Limb (tissue), 2 donors: Measurements from ENCODE around the gene PNKD.
A peak's percentile ranks its signal among the peaks of the same experiment; 100 is the strongest.
"Not testable (repeated sequence)": the region's sequence is repeated elsewhere in the genome, so short reads cannot be mapped to it uniquely, and the experiment has no call there.

Source experiments
- DNase-seq, 2 donors: peaks; one replicate each; pipeline ENCODE4 v3.0.0-alpha.2; 2016; ENCODE audit errors: extremely low spot score in 2 of 2

PNKD gene

DNA sequence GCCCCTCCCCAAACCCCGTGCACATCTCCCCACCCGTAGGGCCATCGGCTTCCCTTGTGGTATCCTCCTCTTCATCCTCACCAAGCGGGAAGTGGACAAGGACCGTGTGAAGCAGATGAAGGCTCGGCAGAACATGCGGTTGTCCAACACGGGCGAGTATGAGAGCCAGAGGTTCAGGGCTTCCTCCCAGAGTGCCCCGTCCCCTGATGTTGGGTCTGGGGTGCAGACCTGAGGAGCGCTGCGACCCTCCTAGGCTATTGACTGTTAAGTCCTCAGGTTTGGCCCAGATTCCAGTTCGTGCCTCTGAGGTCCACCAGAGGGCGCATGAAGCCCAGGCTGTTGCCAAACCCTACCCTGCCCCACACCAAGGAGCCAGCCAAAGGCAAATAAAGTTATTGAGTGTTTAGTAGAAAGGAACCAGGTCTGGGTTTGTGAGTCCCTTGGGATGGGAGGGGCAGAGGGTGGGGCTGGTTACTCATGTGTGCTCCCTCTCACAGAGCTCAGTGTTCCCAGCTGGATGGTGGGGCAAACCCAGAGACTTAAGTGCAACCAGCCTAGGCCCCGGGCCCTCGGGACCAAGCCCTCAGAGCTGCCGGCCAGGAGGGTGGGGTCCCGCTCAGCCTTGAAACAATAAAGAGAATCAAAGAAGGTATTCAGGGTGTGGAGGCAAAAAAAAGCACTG is 2.4 kb downstream of the PNKD start:
- peak; percentile 85 to 88 for DNase-seq

DNA sequence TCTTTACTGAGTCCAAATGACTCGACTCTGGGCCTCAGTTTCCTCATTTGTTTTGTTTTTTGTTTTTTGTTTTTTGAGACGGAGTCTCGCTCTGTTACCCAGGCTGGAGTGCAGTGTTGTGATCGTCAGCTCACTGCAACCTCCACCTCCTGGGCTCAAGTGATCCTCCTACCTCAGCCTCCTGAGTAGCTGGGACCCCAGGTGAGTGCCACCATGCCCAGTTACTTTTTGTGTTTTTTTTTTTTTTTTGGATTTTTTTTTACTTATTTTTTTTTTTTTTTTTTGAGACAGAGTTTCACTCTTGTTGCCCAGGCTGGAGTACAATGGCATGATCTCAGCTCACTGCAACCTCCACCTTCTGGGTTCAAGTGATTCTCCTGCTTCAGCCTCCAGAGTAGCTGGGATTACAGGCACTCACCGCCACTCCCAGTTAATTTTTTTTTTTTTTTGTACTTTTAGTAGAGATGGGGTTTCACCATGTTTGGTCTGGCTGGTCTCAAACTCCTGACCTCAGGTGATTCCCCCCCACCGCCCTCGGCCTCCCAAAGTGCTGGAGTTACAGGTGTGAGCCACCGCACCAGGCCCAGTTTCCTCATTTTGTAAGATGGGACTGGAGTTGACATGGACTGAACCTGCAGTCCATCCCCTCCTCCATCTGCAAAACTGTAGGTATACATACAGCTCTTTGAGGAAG is 3.0 kb downstream of the PNKD start:
- DNase-seq = not testable (repeated sequence)

DNA sequence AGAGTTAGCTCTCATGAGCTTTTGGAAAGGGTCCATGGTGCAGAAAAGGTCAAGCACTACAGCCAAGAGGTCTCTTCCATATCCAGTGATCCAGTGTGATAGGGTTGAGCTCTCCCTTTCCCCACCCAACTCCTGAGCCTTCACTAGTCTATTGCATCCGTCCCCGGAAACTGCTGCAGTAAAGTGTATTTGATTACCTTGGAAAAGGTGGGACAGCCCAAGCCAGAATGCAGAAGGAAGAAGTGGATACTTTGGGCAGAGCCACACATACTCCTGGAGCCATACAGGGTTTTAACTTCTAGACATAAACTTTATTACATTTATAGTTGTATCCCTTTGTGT is 3.6 kb downstream of the PNKD start:
- DNase-seq = no peak

DNA sequence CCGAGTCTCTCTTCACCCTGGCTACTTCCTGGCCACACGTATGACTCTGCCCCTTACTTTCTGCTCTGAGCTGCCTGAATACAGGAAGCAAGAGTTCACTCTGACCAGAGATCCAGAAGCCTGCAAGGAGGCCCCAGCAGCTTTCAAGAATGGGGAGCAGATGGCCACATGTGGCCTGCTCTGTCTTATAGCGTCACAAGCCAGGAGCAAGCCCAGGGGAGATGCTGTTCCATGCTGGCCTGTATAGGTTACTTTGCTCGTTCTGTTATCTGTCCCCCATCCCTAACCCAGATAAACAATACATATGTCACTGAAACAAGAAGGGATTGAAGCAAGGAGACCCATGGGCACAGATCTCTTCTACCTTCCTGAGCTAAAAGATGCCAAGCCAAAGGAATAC is 4.3 kb downstream of the PNKD start:
- no peak for DNase-seq

DNA sequence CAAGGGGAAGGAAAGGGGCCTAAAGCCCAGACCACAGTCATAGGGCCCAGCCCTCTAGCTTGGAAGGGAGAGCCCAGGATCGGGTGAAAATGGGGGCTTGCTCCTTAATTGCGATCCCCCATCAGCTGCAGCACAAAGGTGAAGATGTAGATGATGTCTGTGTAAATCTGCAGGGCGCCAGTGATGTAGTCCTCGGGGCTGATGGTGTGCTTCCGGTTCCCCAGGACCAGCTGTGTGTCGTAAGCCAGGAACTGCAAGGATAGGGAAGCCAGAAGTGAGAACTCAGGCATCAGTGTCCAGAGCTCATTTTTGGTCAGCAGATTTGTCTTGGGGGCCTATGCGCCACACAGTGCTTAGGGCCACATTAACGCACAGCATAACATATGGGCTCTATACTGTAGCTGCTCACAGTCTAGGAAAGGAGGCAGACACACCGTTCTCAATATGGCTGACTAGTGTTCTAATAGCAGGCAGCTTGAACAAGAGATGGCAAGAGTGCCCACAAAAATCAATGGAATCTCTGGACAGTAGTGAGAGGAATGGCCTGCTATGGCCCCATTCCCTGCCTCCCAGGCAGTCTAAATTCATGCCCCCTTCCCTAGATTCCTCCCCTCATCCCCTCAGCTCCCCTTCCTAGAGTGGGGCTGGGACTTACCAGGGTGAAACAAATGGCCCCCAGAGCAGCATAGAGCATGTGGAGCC is 5.2 kb downstream of the PNKD start:
- DNase-seq = no peak

DNA sequence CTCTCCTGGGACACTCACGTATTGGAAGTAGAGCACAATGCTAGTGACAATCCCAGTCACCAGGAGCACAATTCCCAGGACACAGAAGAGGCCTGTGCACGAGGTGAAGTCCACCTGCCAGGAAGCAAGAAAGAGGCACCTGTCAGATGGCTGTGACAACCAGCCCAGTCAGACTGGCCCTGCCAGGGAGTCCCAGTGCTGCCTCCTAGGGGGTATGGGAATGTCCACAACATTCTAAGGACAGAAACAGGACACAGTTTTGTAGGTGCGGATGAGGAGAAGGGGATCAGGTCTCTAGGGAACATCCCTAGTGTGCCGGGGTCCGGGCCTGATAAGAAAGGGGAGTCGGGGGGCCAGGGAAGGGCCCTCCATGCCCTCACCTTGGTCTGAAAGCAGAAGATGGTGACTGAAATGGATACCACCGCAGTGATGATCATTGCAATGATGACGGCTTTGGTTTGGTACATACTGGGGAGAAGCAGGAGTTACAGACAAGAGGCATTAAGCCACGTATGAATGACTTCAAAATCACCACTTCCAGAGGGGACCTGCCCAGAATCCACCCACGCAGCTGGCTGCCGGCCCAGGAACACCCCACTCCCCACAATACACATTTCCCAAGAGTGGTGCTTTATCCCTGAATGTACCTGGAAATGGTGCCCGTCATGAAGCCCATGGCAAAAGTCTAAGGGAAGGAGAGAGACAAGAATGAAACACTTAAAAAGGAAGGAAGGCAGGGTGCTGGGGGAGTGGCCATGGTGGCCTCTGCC is 6.9 kb downstream of the PNKD start:
- no peak for DNase-seq

DNA sequence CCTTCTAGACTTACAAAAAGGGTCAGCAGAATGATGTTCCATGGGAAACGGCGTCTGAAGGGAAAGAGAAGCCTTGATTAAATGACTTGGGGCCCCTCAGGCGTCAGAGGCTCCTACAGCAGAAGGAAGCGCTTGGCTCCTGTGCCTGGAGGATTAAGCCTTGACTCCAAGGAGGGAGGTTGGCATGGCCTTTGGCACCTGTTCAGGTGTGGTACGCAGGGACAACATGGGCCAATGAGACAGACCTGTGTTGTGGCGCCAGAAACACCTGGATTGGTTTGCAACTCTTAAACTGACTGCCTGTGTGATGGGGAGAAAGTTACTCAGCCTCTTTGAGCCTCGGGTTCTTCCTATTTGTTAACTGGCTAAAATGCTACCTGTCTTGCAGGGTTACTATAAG is 7.6 kb downstream of the PNKD start:
- no peak for DNase-seq

DNA sequence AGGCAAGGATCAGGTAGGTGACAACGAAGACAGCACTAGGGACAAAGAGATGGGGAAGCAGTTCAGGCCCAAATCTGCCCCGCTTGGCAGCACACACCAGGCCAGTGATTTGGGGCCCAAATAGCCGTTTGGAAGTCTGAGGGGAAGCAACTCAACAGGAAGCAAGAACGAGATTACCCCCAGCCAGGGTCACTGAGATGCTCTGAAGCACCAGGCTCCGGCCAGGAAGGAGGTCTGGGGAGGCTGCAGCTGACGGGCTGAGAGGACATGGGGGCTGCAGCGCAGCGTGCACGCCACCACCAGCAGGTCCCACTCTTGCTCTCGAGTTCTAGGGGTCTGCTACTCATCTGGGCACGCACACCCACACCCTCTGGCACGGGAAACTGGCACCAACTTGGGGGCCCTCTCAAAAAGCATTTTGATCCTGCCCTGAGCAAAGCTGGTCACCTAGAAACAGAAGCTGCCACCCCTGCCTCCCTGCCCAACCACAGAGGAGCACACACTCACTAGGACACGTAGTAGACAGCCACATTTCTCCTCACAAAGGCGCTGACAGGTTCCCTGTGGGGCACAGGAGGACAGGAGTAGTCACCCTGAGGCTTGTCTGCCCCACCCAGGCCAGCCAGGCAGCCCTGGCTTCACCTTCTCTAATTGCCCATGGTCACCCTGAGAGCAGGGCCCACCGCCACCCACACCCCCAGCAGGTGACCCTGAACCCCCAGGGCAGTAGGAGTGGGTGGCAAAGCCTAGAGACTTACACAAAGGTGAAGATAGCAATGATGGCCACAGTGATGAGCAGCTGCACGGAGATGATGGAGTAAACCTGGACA is 8.4 kb downstream of the PNKD start:
- no peak for DNase-seq

DNA sequence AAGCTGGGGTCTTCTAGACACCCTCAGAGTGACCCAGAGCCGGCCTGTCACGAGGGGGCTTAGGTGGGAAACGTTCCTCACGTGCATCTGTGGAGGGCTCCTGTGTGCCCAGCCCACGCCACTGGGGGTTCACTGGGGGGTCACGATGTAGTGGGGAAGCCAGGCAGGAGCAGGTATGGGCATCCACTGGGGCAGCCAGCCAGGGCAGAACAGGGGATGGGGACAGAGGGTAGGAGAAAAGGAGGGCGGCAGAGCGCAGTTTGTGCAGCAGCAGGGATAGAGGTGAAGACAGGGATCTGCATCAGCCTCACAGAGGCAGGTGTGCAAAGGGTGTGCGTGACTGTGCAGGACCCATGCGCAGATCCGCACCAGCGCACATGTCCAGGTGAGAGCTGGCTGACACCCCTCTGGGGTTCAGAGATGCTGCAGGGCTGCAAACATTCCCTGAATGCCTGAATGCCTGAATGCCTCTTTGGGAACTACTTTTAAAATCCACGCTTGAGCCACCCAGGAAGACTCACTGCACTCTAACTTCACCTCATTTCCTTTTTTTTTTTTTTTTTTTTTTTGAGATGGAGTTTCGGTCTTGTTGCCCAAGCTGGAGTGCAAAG is 10.0 kb downstream of the PNKD start:
- no peak for DNase-seq

DNA sequence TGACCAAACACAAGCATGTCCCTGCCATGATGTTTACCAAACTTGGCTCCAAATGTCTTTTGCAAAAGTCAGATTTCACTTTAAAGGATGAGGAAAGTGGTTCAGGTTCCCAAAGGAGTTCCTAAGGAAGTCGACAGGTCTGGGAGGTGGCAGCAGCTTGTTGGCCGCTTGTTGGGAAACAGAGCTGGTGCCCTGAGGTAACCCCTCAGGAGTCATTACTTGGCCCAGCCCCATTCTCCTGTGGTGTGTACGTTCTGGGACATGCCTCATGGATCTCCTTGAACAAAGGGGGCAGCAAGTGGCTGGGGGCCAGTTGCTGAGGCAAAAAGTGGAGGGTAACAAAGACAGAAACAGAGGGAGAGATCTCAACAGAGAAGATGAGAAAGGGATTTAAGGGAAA is 11.1 kb downstream of the PNKD start:
- DNase-seq = no peak

DNA sequence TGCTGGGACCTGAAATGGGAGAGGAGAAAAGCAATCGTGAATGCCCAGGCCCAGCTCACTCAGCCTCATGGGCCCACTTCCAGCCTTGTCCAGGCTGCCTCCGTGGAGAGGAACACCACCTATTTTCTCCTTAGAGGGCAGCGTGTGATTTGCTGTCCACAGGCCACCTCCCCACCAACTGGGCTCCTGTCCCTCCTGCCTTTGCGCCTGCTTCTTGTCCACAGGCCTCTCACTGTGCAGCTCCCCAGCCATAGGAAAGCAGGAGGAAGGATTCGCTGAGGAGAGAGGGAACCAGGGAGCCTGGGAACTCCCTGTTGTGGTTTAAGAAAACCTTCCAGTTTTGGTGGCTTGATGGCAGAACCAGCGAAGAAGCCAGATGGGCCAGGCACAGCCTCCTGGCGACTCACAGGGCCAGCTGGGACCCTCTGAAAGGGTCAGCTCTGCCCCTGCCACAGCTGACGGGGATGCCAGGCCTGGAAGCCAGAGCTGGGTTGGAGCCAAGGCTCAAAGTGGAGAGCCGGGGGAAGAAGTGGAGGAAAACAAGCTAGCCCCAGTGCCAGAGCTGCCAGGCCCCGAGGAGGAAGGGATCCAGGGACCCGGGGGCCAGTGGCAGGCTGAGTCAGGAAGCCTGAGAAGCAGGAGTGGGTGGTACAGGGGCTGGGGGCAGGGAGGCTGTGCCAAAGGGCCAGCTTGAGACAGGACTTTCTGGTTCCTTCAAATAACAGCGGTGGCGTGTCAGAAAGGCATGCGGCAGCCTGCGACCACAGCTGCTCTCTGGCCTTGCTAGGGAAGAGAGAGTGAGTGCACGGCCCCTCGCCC is 12.1 kb downstream of the PNKD start:
- DNase-seq = no peak

DNA sequence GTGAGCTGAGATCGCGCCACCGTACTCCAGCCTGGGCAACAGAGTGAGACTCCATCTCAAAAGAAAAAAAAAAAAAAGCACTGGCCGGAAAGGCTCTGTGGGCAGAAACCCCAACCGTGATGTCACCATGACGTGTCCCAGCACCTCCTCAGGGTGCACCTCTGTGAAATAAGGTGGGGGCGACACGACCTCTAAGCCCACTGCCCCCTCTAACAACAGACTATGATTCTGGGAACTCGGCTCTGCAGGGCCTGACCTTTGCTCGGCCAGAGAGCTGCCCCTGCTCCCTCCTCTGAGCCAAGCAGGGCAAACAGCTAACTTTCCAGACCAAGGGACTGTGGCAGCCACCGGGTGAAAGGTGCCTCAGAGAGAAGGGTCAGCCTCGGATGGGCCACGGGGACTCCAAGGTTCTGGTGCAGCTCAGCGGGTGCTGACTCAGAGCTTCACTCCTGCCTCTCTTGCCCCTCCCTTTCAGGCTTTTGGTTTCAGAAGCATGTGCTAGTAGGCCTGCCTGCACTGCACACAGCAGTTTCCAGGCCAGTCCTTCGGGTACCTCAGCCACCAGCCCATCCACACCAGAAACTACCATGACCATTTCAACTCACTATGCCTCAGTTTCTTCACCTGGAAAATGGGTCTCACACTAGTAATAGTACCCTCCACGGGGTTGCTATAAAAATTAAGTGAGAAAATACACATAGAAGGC is 13.9 kb downstream of the PNKD start:
- DNase-seq = no peak

DNA sequence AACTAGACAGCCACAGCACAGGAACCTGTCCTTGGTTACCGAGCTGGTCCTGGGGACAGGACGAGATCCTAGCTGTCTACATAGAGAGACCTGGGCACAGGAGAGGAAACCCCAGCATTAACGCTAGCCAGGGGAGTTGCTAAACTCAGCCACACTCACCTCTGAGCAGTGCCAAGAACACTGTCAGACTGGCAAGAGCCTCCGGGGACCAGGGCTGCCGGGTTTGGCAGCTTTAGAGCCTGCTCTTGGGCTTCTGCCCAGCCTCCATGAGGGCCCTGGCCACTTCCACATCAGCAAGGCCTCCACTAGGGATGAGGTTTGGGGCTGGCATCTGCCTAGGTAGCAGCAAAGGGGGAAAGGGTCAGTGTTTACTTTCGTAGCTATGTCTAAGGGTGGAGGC is 15.3 kb downstream of the PNKD start:
- no peak for DNase-seq

DNA sequence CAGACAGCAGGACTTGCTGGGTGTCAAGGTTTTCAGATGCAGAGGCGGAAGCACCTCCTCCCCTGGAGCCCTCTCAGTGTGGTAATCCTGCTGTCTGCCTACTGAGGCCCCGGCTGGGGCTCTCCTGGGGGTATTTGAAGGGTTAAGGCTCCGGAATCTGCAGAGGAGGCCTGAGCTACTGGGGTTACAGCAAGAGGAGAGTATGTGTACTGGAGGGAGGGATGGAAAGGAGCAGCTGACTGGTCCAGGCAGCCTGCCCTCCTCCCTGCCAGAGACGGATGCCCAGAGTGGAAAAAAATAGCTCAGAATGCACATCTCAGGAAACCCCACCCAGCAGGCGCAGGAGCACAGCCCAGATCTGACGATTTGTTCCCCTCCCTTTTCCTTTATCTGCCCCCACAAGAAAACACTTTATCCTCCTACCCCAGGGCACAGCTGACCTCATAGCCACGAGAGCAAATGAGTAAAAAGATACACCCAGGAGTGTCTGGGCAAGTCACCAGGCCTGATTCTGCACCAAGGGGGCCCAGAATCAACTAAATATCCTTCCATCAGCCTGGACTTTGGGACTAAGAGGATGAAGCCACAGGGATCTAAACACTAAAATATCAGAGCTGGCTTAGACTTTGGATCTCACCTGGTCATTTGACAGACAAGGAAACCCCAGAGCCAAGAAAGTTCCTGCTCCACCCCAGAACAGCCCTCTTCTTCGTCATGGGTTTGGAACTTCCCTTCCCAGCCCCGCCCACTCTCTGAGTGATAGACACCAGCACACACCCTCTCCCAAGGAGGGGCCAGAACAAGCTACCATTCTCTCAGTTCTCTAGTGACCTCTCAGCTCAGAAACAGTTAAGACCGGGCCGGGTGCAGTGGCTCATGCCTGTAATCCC is 16.5 kb downstream of the PNKD start:
- DNase-seq = peak; percentile 85 to 92

DNA sequence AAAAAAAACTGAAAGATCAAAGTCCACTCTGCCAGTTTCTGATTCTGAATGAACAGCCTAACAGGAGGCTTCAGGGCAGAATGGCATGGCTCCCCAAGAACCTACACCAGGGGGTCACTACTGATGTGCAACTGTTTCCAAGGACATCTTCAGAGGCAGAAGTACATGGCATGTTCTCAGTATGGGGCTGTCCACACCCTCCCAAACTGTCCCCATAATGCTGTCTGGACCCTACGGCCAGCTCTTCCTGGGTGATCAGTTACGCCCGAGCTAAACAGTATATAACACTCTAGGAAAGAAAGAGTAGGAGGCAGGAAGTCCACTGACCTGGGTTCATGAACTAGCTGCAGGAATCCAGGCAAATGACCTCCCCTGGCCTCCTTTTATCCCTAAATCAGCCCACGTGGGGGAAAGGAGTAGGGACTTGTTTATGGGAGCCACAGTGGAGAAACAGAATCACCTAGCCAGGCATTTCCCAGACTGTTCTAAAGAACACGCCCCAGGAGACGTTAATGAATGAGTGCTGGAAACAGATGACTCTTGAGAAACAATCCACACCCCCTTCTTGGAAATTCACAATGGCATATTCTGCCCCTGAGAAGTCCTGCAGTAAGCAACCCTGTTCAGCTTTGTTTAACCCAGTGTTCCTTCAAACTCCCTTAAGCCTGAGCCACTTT is 19.5 kb downstream of the PNKD start:
- DNase-seq = no peak

DNA sequence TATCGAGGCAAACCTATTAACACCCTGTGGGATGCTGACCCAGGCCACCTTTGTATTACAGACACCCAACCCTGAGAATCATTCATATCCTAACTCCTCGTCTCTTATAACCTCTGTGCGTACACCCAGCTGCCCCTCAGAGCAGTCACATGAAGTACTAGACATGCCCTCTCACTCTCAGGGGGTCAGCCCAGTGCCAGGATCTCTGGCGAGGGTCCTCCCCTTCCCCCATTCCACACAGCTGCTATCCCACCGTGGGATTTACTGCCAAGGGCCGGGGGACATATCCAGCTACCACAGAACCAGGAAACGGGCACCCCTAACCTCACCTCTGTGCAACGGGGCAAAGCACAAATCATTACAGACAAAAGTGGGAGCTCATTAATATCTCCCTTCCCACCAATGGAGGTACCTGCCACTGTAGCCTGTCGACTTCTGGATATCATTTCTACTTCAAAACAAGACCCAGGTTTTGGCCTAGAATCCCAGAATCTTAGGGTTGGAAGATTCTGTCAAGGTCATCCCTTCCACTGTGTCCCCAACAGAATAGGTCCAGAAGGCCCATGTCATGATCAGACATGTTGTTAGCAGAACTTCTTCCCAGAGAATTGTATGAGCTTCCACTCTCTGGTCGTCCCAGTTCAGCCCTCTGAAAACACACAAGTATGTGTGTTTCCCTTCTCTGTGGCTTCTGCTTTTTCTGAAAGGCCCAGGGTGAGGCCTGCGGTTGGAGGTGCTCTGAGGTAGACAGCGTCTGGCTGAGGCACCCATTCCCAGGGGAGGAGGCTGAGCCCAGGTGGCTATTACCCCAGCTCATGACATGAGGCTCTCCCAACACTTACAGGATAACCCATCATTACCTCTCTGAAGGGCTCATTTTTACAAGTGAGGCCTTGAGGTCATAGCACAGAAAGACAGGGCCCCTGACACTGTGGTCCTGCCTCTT is 20.3 kb downstream of the PNKD start:
- no peak for DNase-seq
